Globus pallidus (tissue), 1 donor: Measurements from ENCODE around the gene PBRM1.

Experiments used
- DNase-seq: peaks from one replicate; pipeline ENCODE4 v3.0.0-alpha.2; 2015; ENCODE audit warnings: low spot score

PBRM1 gene

GRCh38 chr3:52509753-52510328, 175.9 kb downstream of the PBRM1 start:
- DNase-seq: no peak

- DNase-seq: no peak
These were observed 178.4 kb downstream of the PBRM1 start for GRCh38 chr3:52507359-52507758.

- no peak for DNase-seq
These were observed 179.3 kb downstream of the PBRM1 start for GRCh38 chr3:52506266-52506966.

GRCh38 chr3:52504977-52505376, 180.7 kb downstream of the PBRM1 start:
- DNase-seq: no peak

GRCh38 chr3:52503788-52504424, 181.8 kb downstream of the PBRM1 start:
- no peak for DNase-seq

GRCh38 chr3:52502808-52503350, 182.8 kb downstream of the PBRM1 start:
- no peak for DNase-seq

- DNase-seq: no peak
These were observed 183.7 kb downstream of the PBRM1 start for GRCh38 chr3:52502001-52502400.

- no peak for DNase-seq
These were observed 184.7 kb downstream of the PBRM1 start for GRCh38 chr3:52501046-52501445.

GRCh38 chr3:52498137-52499054, 187.3 kb downstream of the PBRM1 start:
- peak; percentile 66 for DNase-seq

- no peak for DNase-seq
These were observed 189.7 kb downstream of the PBRM1 start for GRCh38 chr3:52495777-52496602.
